D721Med (cell line): ENCODE measurements around the gene NFIA.

Experiments
- DNase-seq: peaks from one replicate; pipeline ENCODE4 v3.0.0; 2011; ENCODE audit warnings: low spot score; ENCODE audit not compliant: insufficient read length
- FAIRE-seq: peaks from 2 replicates; lab custom pipeline; 2011; peaks lifted over from hg19 to GRCh38; lab: Jason Lieb, UNC
- TF ChIP-seq, protein P1 (sequence below): IDR thresholded peaks from 2 replicates; pipeline ENCODE4 v1.5.1; 2012; ENCODE audit warnings: mild to moderate bottlenecking, control low read depth; ENCODE audit not compliant: insufficient read depth; ENCODE audit errors: missing control alignments

The NFIA gene

DNA sequence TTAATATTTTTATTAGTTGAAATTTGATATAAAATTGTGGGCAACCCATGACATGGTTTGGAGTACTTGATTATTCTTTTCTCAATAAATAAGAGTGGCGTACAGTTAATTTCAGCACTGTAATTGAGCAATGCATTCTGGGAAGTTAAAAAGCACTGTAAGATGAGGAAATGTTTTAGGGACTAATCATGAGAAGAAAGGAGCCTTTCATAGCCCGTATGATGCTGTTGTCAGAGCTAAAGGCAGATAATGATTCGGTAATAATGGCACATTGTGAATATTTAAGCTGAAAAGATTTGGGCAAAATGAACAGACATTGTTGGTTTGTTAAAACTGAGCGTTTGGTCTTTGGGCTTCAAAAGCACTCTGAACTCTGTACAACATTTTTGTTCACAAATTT, 139.3 kb downstream of the NFIA start:
- no peak for FAIRE-seq
- TF ChIP-seq, protein P1, sequence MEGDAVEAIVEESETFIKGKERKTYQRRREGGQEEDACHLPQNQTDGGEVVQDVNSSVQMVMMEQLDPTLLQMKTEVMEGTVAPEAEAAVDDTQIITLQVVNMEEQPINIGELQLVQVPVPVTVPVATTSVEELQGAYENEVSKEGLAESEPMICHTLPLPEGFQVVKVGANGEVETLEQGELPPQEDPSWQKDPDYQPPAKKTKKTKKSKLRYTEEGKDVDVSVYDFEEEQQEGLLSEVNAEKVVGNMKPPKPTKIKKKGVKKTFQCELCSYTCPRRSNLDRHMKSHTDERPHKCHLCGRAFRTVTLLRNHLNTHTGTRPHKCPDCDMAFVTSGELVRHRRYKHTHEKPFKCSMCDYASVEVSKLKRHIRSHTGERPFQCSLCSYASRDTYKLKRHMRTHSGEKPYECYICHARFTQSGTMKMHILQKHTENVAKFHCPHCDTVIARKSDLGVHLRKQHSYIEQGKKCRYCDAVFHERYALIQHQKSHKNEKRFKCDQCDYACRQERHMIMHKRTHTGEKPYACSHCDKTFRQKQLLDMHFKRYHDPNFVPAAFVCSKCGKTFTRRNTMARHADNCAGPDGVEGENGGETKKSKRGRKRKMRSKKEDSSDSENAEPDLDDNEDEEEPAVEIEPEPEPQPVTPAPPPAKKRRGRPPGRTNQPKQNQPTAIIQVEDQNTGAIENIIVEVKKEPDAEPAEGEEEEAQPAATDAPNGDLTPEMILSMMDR: no peak
- DNase-seq: no peak

DNA sequence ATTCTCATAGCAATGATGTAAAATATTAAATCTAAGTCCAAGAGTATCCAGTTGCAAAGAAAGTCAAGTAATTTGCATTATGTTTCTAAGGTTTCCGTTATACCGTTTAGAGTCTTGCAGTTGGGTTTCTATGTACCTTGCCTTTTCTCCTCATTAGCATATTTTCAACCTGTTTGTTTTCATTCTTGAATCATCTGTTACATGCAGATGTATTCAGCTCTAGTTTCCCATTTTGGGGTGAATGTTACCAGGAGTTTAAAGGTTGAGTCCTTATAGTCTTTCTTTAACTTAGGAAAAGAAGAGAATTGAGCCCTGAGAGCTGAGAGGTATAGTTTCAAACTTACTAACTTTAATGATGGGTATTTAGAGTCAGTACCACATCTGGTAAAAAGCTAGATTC, 139.9 kb downstream of the NFIA start:
- DNase-seq: no peak
- TF ChIP-seq, protein P1: no peak
- FAIRE-seq: no peak

DNA sequence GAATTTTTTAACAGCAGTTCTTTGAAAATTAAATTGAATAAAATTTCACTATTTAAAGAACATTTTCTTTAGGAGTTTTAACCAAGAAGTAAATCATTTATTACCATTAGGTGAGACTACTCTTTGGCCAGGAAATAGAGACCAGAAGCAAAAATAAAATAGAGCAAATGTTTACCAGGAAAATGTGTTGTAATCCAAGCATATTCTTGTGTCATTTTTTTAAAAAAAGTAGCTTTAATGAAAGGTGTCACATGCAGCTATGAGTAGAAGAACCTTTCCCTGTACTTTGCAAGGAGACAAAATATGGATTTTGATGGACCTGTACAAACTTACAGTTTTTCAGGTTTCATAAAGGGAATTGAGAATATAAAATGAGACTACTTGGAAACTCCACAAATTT, 140.8 kb downstream of the NFIA start:
- FAIRE-seq (no peak), DNase-seq (no peak)
- TF ChIP-seq, protein P1: no peak

DNA sequence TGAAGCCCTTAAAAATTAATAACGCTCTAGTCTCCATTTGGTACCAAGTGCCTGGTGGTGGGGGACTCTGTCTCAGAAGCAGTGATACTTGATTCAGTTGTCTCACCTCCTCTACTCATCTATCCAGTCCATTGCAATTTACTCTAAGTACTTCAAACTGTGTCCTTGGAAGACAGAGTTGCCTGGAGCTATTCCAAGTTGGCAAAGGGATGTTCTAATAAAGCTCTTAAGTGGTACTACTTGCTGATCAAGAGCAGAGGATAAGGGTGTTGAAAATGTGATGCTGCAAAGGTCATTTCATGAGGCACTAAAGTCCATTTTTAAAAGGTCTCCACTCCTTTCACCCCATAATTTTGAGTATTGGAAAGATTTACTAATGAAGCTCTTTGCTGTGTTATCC, 142.2 kb downstream of the NFIA start:
- TF ChIP-seq, protein P1: no peak
- FAIRE-seq: no peak

DNA sequence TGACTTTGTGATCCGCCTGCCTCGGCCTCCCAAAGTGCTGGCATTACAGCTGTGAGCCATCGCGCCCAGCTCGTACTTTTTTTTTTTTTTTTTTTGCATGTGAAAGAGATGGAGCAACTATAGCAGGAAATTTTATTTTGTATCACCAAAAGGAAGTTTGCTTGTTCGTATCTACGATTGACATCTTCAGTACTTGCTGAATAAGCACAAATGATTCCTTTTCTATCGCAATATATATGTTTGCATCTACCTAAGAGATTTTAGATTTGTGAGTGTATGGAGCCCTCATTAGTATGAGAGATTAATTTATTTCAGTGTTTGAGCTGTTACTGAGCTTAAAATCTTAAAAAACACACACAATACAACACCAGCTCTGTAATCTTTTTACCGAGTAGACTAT, 143.1 kb downstream of the NFIA start:
- no peak for DNase-seq
- FAIRE-seq: no peak
- TF ChIP-seq, protein P1: no peak

More for the DNA sequence above, 142.2 kb downstream of the NFIA start:
- no peak for DNase-seq

DNA sequence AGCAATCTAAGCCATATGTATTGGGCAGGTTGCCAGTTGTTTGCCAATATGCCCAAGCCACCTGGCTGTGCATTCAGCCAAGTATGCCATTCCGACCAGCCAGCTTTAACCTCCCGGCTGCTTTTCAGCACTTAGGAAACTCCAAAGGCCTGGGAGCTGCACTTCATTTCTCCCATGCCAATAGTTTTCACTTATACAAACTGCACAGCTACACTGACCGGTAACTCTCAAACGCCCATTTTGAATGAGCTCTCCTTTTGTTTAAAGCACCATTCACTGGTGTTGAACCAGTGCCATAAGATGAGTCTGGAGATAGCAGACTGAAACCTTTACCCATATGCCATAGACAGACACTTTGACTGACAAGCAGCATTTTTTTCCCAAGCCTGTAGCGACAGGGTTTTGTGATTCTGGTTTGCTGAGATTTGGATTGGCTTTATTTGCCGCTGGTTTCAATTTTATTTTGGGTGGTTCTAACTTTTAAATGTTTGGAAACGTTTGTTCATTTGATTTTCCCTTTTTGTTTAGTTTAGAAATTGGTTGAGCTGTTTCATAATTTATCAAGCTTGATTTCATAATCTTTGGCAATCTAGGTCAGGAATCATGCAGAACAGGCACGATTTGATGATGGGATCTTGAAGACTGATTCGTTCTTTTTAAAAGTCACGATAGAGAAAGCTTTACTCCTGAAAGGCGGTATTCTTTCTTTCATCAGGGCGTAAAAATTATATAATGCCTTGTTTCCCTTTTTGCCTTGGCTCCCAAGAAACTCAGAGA, 144.6 kb downstream of the NFIA start:
- no peak for FAIRE-seq
- DNase-seq: no peak
- TF ChIP-seq, protein P1: no peak

DNA sequence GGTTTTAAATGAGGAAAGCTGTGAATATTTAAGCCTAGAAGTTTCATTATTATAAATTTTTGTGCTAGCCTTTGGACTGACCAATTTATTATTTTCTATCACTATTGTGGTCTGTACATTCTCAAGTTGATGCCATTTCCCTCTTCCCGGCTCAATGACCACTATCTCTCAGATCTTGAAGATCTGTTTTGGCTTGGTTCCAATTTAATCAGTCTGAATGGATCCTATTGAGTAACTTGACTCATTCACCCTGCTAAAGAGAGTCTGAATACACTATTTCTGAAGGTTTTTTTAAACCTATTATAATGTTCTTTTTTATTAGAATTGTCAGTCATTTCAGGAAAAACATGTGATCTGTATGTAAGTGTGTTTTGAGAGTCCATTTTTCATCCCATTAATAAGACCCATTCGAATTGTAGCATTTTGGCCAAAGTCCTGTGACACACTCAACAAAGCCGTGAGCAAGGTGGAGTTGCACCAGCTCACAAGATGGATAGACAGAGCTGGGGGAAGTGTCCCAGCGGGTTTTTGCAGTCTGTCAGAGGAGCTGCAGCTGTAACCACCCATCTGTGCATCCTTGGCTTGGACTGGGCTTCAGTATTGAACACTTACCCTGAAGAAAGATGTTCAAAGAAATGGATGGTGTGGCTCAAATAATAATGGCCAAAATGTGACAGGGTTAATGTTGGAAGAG, 145.6 kb downstream of the NFIA start:
- FAIRE-seq (no peak), DNase-seq (no peak)
- TF ChIP-seq, protein P1: no peak
